Measurements from ENCODE around the gene MEN1. TPM values are rescaled to one million over a fixed set of nuclear protein-coding genes. Genes with fewer than 3 reads are reported as not detected.
A peak's percentile ranks its signal among the peaks of the same experiment; 100 is the strongest.

The MEN1 gene
- total and polyA plus RNA-seq, 9 of the 15 experiments (the other 6 are each of a cell fraction or from before 2014, with no cell fraction given) = 3.4 to 57.2 (median 19.3) TPM

- TF ChIP-seq, protein P1, sequence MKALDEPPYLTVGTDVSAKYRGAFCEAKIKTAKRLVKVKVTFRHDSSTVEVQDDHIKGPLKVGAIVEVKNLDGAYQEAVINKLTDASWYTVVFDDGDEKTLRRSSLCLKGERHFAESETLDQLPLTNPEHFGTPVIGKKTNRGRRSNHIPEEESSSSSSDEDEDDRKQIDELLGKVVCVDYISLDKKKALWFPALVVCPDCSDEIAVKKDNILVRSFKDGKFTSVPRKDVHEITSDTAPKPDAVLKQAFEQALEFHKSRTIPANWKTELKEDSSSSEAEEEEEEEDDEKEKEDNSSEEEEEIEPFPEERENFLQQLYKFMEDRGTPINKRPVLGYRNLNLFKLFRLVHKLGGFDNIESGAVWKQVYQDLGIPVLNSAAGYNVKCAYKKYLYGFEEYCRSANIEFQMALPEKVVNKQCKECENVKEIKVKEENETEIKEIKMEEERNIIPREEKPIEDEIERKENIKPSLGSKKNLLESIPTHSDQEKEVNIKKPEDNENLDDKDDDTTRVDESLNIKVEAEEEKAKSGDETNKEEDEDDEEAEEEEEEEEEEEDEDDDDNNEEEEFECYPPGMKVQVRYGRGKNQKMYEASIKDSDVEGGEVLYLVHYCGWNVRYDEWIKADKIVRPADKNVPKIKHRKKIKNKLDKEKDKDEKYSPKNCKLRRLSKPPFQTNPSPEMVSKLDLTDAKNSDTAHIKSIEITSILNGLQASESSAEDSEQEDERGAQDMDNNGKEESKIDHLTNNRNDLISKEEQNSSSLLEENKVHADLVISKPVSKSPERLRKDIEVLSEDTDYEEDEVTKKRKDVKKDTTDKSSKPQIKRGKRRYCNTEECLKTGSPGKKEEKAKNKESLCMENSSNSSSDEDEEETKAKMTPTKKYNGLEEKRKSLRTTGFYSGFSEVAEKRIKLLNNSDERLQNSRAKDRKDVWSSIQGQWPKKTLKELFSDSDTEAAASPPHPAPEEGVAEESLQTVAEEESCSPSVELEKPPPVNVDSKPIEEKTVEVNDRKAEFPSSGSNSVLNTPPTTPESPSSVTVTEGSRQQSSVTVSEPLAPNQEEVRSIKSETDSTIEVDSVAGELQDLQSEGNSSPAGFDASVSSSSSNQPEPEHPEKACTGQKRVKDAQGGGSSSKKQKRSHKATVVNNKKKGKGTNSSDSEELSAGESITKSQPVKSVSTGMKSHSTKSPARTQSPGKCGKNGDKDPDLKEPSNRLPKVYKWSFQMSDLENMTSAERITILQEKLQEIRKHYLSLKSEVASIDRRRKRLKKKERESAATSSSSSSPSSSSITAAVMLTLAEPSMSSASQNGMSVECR (CRISPR knock-in tag; IDR thresholded peaks at IDR 0.05) = peak; percentile 63; the same call in 1 of the 2 replicates
Measured at GRCh38 chr11:64844330-64845128, 34.2 kb upstream of the MEN1 start, which contains the start of gene CDC42BPG (continued).

DNA sequence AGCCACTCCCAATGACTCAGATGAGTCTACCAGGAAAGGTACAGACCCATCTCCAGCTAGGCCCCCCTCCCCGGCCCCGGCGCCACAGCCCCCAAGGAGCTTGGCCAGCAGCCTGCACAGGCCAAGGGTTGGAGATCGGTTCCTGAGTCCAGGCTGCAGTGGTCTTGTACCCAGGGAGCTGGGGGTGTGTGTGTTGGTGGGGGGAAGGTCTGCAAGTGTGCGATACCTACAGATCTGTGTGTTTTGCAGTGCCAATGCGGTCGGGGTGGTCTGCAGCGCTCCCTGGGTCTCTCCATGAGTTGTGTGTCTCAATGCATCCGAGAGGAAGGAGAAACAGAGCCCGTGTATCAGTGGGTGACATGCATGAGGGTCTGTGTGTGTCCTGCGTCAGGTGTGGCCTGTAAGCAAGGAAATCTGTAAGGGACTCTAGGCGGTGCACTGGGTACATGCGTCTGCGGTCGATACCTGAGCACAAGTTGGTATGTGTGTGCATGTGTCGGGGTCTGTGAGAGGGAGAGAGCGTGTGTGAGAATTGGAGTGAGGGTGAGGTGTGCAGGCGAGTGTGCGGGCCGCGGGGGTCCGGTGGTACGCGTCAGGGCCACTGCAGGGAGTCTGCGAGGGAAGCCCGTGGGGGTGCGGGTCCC is 33.5 kb upstream of the MEN1 start:
- ATAC-seq = peak; percentile 2
- TSS peak; percentile 47 for BruUV-seq (replicated peaks)
- TF ChIP-seq SRF (CRISPR knock-in tag; IDR thresholded peaks at IDR 0.05) (no peak), FOXA3 (CRISPR knock-in tag; conservative IDR thresholded peaks at IDR 0.05 in 1 of 2, IDR thresholded peaks at IDR 0.05 in 1 of 2) (peak in 1 of 2 experiments; percentile 31; a peak in 1 of 4 replicates), ARID1B (IDR thresholded peaks at IDR 0.05) (0 out of 2 replicates have a peak, but pooled peaks have one; percentile 10), TRIM25 (IDR thresholded peaks at IDR 0.05; ENCODE audit: borderline replicate concordance) (0 out of 2 replicates have a peak, but pooled peaks have one; percentile 24), ZNF347 (CRISPR knock-in tag; IDR thresholded peaks at IDR 0.05; ENCODE audit: low read depth) (no peak), YBX1 (IDR thresholded peaks at IDR 0.05) (no peak), ZNF282 (CRISPR knock-in tag; IDR thresholded peaks at IDR 0.05) (no peak)
- TF ChIP-seq, protein P2, sequence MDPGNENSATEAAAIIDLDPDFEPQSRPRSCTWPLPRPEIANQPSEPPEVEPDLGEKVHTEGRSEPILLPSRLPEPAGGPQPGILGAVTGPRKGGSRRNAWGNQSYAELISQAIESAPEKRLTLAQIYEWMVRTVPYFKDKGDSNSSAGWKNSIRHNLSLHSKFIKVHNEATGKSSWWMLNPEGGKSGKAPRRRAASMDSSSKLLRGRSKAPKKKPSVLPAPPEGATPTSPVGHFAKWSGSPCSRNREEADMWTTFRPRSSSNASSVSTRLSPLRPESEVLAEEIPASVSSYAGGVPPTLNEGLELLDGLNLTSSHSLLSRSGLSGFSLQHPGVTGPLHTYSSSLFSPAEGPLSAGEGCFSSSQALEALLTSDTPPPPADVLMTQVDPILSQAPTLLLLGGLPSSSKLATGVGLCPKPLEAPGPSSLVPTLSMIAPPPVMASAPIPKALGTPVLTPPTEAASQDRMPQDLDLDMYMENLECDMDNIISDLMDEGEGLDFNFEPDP (CRISPR knock-in tag; IDR thresholded peaks at IDR 0.05) = no peak

More for the DNA sequence above, 33.5 kb upstream of the MEN1 start:
- in situ Hi-C loops (cut with MboI) = no loop called here
- H3K9me3 ChIP-seq (replicated peaks; ENCODE audit: control insufficient read depth, insufficient read depth, low read depth, low read length) = no peaks in the 10 kb centered on the region
- H3K36me3 ChIP-seq (ENCODE audit: control insufficient read depth, insufficient read depth, low read length) = peaks cover 14% of the 10 kb centered on the region; the same call in 2 of the 3 replicates
- POLR2A ChIA-PET = interaction anchor here (0.9 to 1.3 kb wide), 4 partner anchors 10 to 253 kb away, joined by 3 to 5 read pairs (median 4); partner anchors contain the start of genes EHD1 and VPS51
- 16% methylated on average over 19 of the region's 27 CpGs for WGBS (ENCODE audit: insufficient coverage, low coverage, missing lambda C conversion rate)
- H3K4me2 ChIP-seq (ENCODE audit: insufficient read depth, low read length) = peak overlapping the region; percentile 99
- peaks cover 36 to 71% of the 10 kb centered on the region in 2 experiments for H3K4me1 ChIP-seq (replicated peaks in 1 of 2; ENCODE audit: control insufficient read depth in 2 of 2, insufficient read depth in 2 of 2, low read length in 2 of 2)
- peak overlapping the region; percentile 56 for H3K4me3 ChIP-seq
- peak; percentile 15 for FAIRE-seq
- intact Hi-C loops (cut with micrococcal nuclease) = loop anchor here (5.0 to 10.0 kb wide), 2 partner anchors 42 to 411 kb away; partner anchors contain the start of gene MAP4K2
- H3K79me2 ChIP-seq (ENCODE audit: control insufficient read depth, insufficient read depth, low read length) = peaks cover 23% of the 10 kb centered on the region; the same call in 2 of the 3 replicates
- no peaks in the 10 kb centered on the region; a peak in 1 of 5 replicates for H3K27me3 ChIP-seq (ENCODE audit: control insufficient read depth in 2 of 2, insufficient read depth in 2 of 2, low read length in 2 of 2)
- no peaks in the 10 kb centered on the region for H3K9me1 ChIP-seq (ENCODE audit: control insufficient read depth, insufficient read depth, low read length)
- CTCF ChIA-PET (ENCODE audit: low intra/inter-chr PET ratio) = interaction anchor here (1.3 kb wide), 1 partner anchor 56 kb away, joined by 9 read pairs; no protein-coding TSS in a partner anchor
- H2AFZ ChIP-seq (ENCODE audit: low read depth, low read length) = peak overlapping the region; percentile 91
- peak overlapping the region; percentile 86 for H3K27ac ChIP-seq (ENCODE audit: extremely low read depth, low read depth, low read length)
- H3K9ac ChIP-seq (ENCODE audit: insufficient read depth in 1 of 2, low read depth in 2 of 2, low read length in 2 of 2) = peak overlapping the region; percentile 69 to 92
- no peaks in the 10 kb centered on the region for H4K20me1 ChIP-seq (replicated peaks; ENCODE audit: control insufficient read depth, insufficient read depth, low read length)
- peak; percentile 27 to 44 (median 36) for DNase-seq (ENCODE audit: extremely low read depth in 1 of 4, low spot score in 3 of 4)
